ACC112 (cell line): ENCODE measurements around the gene DALRD3.
"Not testable (repeated sequence)": the region's sequence is repeated elsewhere in the genome, so short reads cannot be mapped to it uniquely, and the experiment has no call there.

Source experiments
- H2AFZ ChIP-seq: fragments of 200-600 bp; sonication (generic); one replicate; pipeline ENCODE4 v1.6.0; 2017; ENCODE audit warnings: antibody characterized with exemption, low read length; ENCODE audit not compliant: unreplicated experiment
- H3K27ac ChIP-seq: fragments of 200-600 bp; sonication (generic); 2 replicates; pipeline ENCODE4 v1.5.1; 2014; ENCODE audit warnings: low read depth, mild to moderate bottlenecking, antibody characterized with exemption, low read length, moderate library complexity
- H3K27me3 ChIP-seq: fragments of 200-600 bp; sonication (generic); 2 replicates; pipeline ENCODE4 v1.6.1; 2014; ENCODE audit warnings: mild to moderate bottlenecking, antibody characterized with exemption, low read length, moderate library complexity, mixed read lengths; ENCODE audit not compliant: insufficient read depth
- H3K36me3 ChIP-seq: fragments of 200-600 bp; sonication (generic); 2 replicates; pipeline ENCODE4 v1.6.1; 2016; ENCODE audit warnings: mild to moderate bottlenecking, antibody characterized with exemption, low read length, moderate library complexity, mixed read lengths; ENCODE audit not compliant: insufficient read depth
- H3K4me1 ChIP-seq: fragments of 200-600 bp; sonication (generic); one replicate; pipeline ENCODE4 v1.6.1; 2016; ENCODE audit warnings: low read length, mixed read lengths; ENCODE audit not compliant: insufficient read depth, unreplicated experiment, control insufficient read depth
- H3K4me3 ChIP-seq: fragments of 200-600 bp; sonication (generic); 2 replicates; pipeline ENCODE4 v1.5.1; 2014; ENCODE audit warnings: mild to moderate bottlenecking, low read depth, low read length
- H3K79me2 ChIP-seq: fragments of 200-600 bp; sonication (generic); one replicate; pipeline ENCODE4 v1.6.0; 2016; ENCODE audit warnings: low read length; ENCODE audit not compliant: control insufficient read depth, unreplicated experiment, insufficient read depth

DALRD3 gene

GRCh38 chr3:49013738-49014660 is 4.4 kb downstream of the DALRD3 start:
- Histone ChIP-seq H3K27ac (no peak overlapping the region), H3K4me3 (no peak overlapping the region), H3K4me1 (peaks cover 4% of the 10 kb centered on the region), H3K27me3 (no peaks in the 10 kb centered on the region), H3K79me2 (peaks cover 17% of the 10 kb centered on the region), H3K36me3 (no peaks in the 10 kb centered on the region), H2AFZ (no peak overlapping the region)

- Histone ChIP-seq H3K4me3 (no peak overlapping the region), H3K4me1 (peaks cover 10% of the 10 kb centered on the region), H3K79me2 (peaks cover 25% of the 10 kb centered on the region), H3K27ac (no peak overlapping the region), H3K27me3 (no peaks in the 10 kb centered on the region), H2AFZ (no peak overlapping the region), H3K36me3 (no peaks in the 10 kb centered on the region)
Measured at GRCh38 chr3:49013113-49013737, 5.2 kb downstream of the DALRD3 start.

- peaks cover 9% of the 10 kb centered on the region for H3K4me1 ChIP-seq
Measured at GRCh38 chr3:49012441-49013017, 5.9 kb downstream of the DALRD3 start.

GRCh38 chr3:49009396-49009795 is 9.0 kb downstream of the DALRD3 start:
- Histone ChIP-seq H3K27me3 (no peaks in the 10 kb centered on the region), H3K4me3 (no peak overlapping the region), H3K27ac (no peak overlapping the region), H2AFZ (no peak overlapping the region), H3K4me1 (peaks cover 15% of the 10 kb centered on the region), H3K36me3 (no peaks in the 10 kb centered on the region), H3K79me2 (peaks cover 29% of the 10 kb centered on the region)

More at GRCh38 chr3:49012441-49013017, 5.9 kb downstream of the DALRD3 start:
- Histone ChIP-seq H3K36me3 (no peaks in the 10 kb centered on the region), H2AFZ (no peak overlapping the region), H3K4me3 (no peak overlapping the region), H3K27me3 (no peaks in the 10 kb centered on the region), H3K27ac (no peak overlapping the region), H3K79me2 (peaks cover 29% of the 10 kb centered on the region)

GRCh38 chr3:49008627-49009026 is 9.8 kb downstream of the DALRD3 start:
- Histone ChIP-seq H3K4me1 (peaks cover 15% of the 10 kb centered on the region), H3K4me3 (peak overlapping the region; percentile 95), H3K79me2 (peaks cover 29% of the 10 kb centered on the region)
- H3K27ac ChIP-seq, H2AFZ ChIP-seq, H3K36me3 ChIP-seq, H3K27me3 ChIP-seq: not testable (repeated sequence)

GRCh38 chr3:49007771-49008528 is 10.4 kb downstream of the DALRD3 start:
- H3K79me2 ChIP-seq, result peaks cover 29% of the 10 kb centered on the region
- peak overlapping the region; percentile 63 for H2AFZ ChIP-seq
- H3K27ac ChIP-seq, result peak overlapping the region; percentile 85
- peak overlapping the region; percentile 95 for H3K4me3 ChIP-seq
- H3K27me3 ChIP-seq, result no peaks in the 10 kb centered on the region
- H3K36me3 ChIP-seq, result no peaks in the 10 kb centered on the region
- peaks cover 15% of the 10 kb centered on the region for H3K4me1 ChIP-seq

GRCh38 chr3:49007068-49007770 is 11.2 kb downstream of the DALRD3 start, which contains the start of gene WDR6:
Gene WDR6 (plus strand): TSS chr3:49007391. CDS start chr3:49007432, 41 bp downstream.
- Histone ChIP-seq H3K4me3 (peak within 1 kb of the TSS; percentile 95), H3K27me3 (no peaks in the 10 kb centered on the region), H3K4me1 (peaks cover 15% of the 10 kb centered on the region), H2AFZ (peak within 1 kb of the TSS; percentile 90), H3K79me2 (peaks cover 25% of the 10 kb centered on the region), H3K27ac (peak within 1 kb of the TSS; percentile 85), H3K36me3 (no peaks in the 10 kb centered on the region)

- peaks cover 15% of the 10 kb centered on the region for H3K4me1 ChIP-seq
- H3K4me3 ChIP-seq, result peak overlapping the region; percentile 95
- no peaks in the 10 kb centered on the region for H3K27me3 ChIP-seq
- H3K79me2 ChIP-seq, result peaks cover 19% of the 10 kb centered on the region
- no peaks in the 10 kb centered on the region for H3K36me3 ChIP-seq
- H2AFZ ChIP-seq, result peak overlapping the region; percentile 90
- H3K27ac ChIP-seq, result peak overlapping the region; percentile 85
Measured at GRCh38 chr3:49006408-49007067, 11.8 kb downstream of the DALRD3 start.

- peak overlapping the region; percentile 90 for H2AFZ ChIP-seq
- no peaks in the 10 kb centered on the region for H3K27me3 ChIP-seq
- H3K4me3 ChIP-seq, result peak overlapping the region; percentile 95
- H3K4me1 ChIP-seq, result peaks cover 15% of the 10 kb centered on the region
- no peaks in the 10 kb centered on the region for H3K36me3 ChIP-seq
- peaks cover 18% of the 10 kb centered on the region for H3K79me2 ChIP-seq
- peak overlapping the region; percentile 85; the same call in 1 of the 2 replicates for H3K27ac ChIP-seq
Measured at GRCh38 chr3:49005998-49006397, 12.4 kb downstream of the DALRD3 start.
